Measurements from ENCODE around the gene SFXN5. TPM values are rescaled to one million over a fixed set of nuclear protein-coding genes. Genes with fewer than 3 reads are reported as not detected.

Gene SFXN5
- total RNA-seq, 1 donor from 2014 or later, result 12.7 TPM

DNA sequence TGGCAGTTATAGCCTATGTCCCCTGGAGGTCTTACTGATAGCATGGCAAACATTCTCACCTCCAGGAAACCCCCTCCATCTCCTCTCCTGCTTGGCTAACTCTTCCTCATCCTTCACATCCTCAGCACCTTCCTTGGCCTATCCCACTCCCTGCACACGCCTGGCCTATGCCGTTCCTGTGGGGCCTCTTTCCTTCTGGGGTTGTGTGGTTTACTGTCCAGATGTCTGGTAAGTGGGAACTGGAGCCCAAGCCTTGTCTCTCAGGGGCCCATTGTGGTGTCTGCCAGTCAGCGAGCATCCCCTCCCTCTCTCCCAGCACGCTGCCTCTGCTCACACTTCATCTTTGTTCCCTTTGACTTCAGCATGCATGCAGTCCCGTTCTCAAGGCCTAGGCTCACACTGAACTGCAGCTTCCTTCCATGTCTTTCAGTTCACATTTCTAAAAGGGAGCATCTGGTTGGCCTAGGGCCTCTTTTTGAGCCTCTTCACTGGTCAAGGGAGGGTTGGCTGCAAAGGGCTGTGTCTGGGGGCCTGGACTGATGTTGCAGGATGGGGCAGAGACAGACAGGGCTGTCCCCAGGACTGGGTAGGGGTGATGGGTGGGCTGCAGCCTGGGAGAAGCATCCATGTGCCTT, 171.2 kb downstream of the SFXN5 start:
- Mint-ChIP-seq H3K36me3 (ENCODE audit: unreplicated experiment) (no peaks in the 10 kb centered on the region), H3K27ac (ENCODE audit: unreplicated experiment) (no peak overlapping the region), H3K27me3 (ENCODE audit: unreplicated experiment) (peaks cover 97% of the 10 kb centered on the region), H3K4me1 (ENCODE audit: unreplicated experiment) (no peaks in the 10 kb centered on the region), H3K4me3 (ENCODE audit: unreplicated experiment) (no peak overlapping the region), H3K9me3 (ENCODE audit: unreplicated experiment) (no peaks in the 10 kb centered on the region)
- DNase-seq (ENCODE audit: extremely low spot score, unreplicated experiment), result peak; percentile 71
- TF ChIP-seq, protein P1, sequence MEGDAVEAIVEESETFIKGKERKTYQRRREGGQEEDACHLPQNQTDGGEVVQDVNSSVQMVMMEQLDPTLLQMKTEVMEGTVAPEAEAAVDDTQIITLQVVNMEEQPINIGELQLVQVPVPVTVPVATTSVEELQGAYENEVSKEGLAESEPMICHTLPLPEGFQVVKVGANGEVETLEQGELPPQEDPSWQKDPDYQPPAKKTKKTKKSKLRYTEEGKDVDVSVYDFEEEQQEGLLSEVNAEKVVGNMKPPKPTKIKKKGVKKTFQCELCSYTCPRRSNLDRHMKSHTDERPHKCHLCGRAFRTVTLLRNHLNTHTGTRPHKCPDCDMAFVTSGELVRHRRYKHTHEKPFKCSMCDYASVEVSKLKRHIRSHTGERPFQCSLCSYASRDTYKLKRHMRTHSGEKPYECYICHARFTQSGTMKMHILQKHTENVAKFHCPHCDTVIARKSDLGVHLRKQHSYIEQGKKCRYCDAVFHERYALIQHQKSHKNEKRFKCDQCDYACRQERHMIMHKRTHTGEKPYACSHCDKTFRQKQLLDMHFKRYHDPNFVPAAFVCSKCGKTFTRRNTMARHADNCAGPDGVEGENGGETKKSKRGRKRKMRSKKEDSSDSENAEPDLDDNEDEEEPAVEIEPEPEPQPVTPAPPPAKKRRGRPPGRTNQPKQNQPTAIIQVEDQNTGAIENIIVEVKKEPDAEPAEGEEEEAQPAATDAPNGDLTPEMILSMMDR (IDR thresholded peaks at IDR 0.05), result no peak

DNA sequence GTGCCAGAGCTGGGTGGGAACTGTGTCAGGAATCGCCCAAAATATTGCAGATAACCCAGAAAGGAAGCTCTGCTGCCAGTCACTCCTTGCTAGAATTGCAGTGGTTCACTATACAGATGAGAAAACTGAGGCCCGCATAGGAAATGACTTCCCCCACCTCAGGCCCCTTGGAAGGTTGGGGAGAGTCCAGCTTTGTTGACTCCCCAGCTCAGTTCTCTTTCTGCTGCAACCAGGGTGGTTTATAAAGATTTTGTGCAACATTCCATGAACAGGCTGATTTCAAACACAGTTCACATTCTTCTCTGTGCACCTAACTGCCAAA, 173.0 kb downstream of the SFXN5 start:
- Mint-ChIP-seq H3K27ac (ENCODE audit: unreplicated experiment) (no peak overlapping the region), H3K36me3 (ENCODE audit: unreplicated experiment) (no peaks in the 10 kb centered on the region), H3K9me3 (ENCODE audit: unreplicated experiment) (no peaks in the 10 kb centered on the region), H3K4me1 (ENCODE audit: unreplicated experiment) (no peaks in the 10 kb centered on the region), H3K27me3 (ENCODE audit: unreplicated experiment) (peaks cover 93% of the 10 kb centered on the region), H3K4me3 (ENCODE audit: unreplicated experiment) (no peak overlapping the region)
- TF ChIP-seq, protein P1 (IDR thresholded peaks at IDR 0.05), result no peak
- no peak for DNase-seq (ENCODE audit: extremely low spot score, unreplicated experiment)

GRCh38 chr2:72897785-72898584, 173.5 kb downstream of the SFXN5 start:
- Mint-ChIP-seq H3K27me3 (ENCODE audit: unreplicated experiment) (peaks cover 90% of the 10 kb centered on the region), H3K9me3 (ENCODE audit: unreplicated experiment) (no peaks in the 10 kb centered on the region), H3K36me3 (ENCODE audit: unreplicated experiment) (no peaks in the 10 kb centered on the region), H3K27ac (ENCODE audit: unreplicated experiment) (no peak overlapping the region), H3K4me1 (ENCODE audit: unreplicated experiment) (no peaks in the 10 kb centered on the region), H3K4me3 (ENCODE audit: unreplicated experiment) (no peak overlapping the region)
- DNase-seq (ENCODE audit: extremely low spot score, unreplicated experiment), result no peak
- TF ChIP-seq, protein P1 (IDR thresholded peaks at IDR 0.05), result no peak

DNA sequence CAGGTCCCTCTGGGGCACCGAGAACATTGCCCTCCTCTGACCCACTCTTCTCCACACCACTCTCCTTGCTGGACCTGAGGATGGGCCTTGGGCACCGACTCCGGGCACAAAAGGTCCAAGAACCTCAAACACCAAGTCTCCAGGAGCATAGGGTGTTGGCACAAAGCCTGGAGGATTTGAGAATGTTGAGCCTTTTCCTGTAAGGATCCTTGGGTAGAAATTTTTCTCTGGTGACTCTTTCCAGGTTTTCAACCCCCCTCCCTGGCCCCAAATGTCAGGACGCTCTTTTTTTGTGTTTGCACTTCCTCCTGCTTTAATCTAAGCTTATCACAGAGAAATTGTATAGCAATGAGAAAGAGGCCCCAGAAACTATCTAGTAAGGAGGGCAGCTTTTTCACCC, 175.1 kb downstream of the SFXN5 start:
- H3K4me1 Mint-ChIP-seq (ENCODE audit: unreplicated experiment), result no peaks in the 10 kb centered on the region
- H3K27ac Mint-ChIP-seq (ENCODE audit: unreplicated experiment), result no peak overlapping the region
- peaks cover 74% of the 10 kb centered on the region for H3K27me3 Mint-ChIP-seq (ENCODE audit: unreplicated experiment)
- DNase-seq (ENCODE audit: extremely low spot score, unreplicated experiment), result no peak
- H3K9me3 Mint-ChIP-seq (ENCODE audit: unreplicated experiment), result no peaks in the 10 kb centered on the region
- no peak overlapping the region for H3K4me3 Mint-ChIP-seq (ENCODE audit: unreplicated experiment)
- H3K36me3 Mint-ChIP-seq (ENCODE audit: unreplicated experiment), result peaks cover 4% of the 10 kb centered on the region
- TF ChIP-seq, protein P1 (IDR thresholded peaks at IDR 0.05), result no peak

- Mint-ChIP-seq H3K36me3 (ENCODE audit: unreplicated experiment) (peaks cover 4% of the 10 kb centered on the region), H3K27ac (ENCODE audit: unreplicated experiment) (no peak overlapping the region), H3K4me3 (ENCODE audit: unreplicated experiment) (no peak overlapping the region), H3K9me3 (ENCODE audit: unreplicated experiment) (no peaks in the 10 kb centered on the region), H3K4me1 (ENCODE audit: unreplicated experiment) (no peaks in the 10 kb centered on the region), H3K27me3 (ENCODE audit: unreplicated experiment) (peaks cover 68% of the 10 kb centered on the region)
- DNase-seq (ENCODE audit: extremely low spot score, unreplicated experiment), result no peak
- TF ChIP-seq, protein P1 (IDR thresholded peaks at IDR 0.05), result no peak
Observed at GRCh38 chr2:72895759-72896281, 175.7 kb downstream of the SFXN5 start.
